ENCODE data around the gene DHX40. TPM values are rescaled to one million over a fixed set of nuclear protein-coding genes. Genes with fewer than 3 reads are reported as not detected.

The DHX40 gene
- total RNA-seq, 1 experiment from 2014 or later = 23.3 TPM

DNA sequence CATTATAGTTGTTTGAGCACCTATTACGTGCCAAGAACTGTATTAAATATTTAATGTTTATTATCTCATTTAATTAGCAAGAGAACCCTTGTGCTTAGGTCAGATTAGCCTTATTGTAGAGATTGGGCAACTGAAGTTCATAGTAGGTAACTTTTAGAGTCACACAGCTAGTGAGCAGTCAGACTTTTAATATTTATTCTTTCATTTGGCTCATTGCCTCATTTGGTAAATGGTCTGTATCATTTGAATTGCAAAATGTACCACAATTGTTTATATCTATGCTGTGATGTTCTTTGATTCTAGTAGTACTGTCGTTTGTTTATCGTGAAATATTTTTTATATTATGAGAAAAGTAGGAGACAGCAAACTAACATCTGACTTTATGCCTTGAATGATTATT, 61.9 kb downstream of the DHX40 start:
- no peak overlapping the region for H3K4me3 Mint-ChIP-seq (ENCODE audit: unreplicated experiment)
- H3K27me3 Mint-ChIP-seq (ENCODE audit: insufficient read depth, unreplicated experiment) = no peaks in the 10 kb centered on the region
- peaks cover 33% of the 10 kb centered on the region for H3K4me1 Mint-ChIP-seq (ENCODE audit: insufficient read depth, unreplicated experiment)
- intact Hi-C loops (cut with micrococcal nuclease) = no loop called here
- CTCF ChIA-PET = interaction anchor here (0.6 kb wide), 2 partner anchors 115 to 839 kb away, joined by 3 to 4 read pairs; no protein-coding TSS in a partner anchor
- no peak for DNase-seq (ENCODE audit: unreplicated experiment)
- POLR2A ChIA-PET = interaction anchor here (0.6 to 1.1 kb wide), 3 partner anchors 8 to 75 kb away, joined by 3 to 6 read pairs (median 3); partner anchors contain the start of gene CLTC
- no peaks in the 10 kb centered on the region for H3K9me3 Mint-ChIP-seq (ENCODE audit: unreplicated experiment)
- TF ChIP-seq, protein P1, sequence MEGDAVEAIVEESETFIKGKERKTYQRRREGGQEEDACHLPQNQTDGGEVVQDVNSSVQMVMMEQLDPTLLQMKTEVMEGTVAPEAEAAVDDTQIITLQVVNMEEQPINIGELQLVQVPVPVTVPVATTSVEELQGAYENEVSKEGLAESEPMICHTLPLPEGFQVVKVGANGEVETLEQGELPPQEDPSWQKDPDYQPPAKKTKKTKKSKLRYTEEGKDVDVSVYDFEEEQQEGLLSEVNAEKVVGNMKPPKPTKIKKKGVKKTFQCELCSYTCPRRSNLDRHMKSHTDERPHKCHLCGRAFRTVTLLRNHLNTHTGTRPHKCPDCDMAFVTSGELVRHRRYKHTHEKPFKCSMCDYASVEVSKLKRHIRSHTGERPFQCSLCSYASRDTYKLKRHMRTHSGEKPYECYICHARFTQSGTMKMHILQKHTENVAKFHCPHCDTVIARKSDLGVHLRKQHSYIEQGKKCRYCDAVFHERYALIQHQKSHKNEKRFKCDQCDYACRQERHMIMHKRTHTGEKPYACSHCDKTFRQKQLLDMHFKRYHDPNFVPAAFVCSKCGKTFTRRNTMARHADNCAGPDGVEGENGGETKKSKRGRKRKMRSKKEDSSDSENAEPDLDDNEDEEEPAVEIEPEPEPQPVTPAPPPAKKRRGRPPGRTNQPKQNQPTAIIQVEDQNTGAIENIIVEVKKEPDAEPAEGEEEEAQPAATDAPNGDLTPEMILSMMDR (IDR thresholded peaks at IDR 0.05; ENCODE audit: unreplicated experiment) = no peak
- peaks cover 25% of the 10 kb centered on the region for H3K36me3 Mint-ChIP-seq (ENCODE audit: insufficient read depth, unreplicated experiment)
- H3K27ac Mint-ChIP-seq (ENCODE audit: low read depth, unreplicated experiment) = no peak overlapping the region
- BruUV-seq (replicated peaks) = no TSS peak

DNA sequence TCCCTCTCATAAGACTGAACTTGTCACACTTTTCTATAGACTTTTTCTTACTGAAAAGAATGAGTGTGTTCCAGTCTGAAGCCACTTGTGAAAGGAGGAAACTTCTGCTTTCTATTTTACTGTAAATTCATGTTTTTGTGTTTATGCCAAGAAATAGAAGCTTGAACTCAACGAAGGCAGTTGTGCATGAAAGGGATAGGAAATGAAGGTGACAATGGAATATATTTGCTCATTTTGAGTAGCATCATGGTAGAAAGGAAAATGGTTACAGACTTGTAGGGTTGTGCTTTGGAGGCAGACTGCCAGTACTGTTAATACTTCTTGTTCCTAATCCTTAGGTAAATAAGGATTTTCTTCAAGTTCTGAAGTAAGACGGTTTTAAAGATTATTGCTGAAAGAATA, 62.4 kb downstream of the DHX40 start:
- DNase-seq (ENCODE audit: unreplicated experiment) = no peak
- Mint-ChIP-seq H3K4me1 (ENCODE audit: insufficient read depth, unreplicated experiment) (peaks cover 28% of the 10 kb centered on the region), H3K36me3 (ENCODE audit: insufficient read depth, unreplicated experiment) (peaks cover 25% of the 10 kb centered on the region), H3K27me3 (ENCODE audit: insufficient read depth, unreplicated experiment) (no peaks in the 10 kb centered on the region), H3K4me3 (ENCODE audit: unreplicated experiment) (no peak overlapping the region), H3K9me3 (ENCODE audit: unreplicated experiment) (no peaks in the 10 kb centered on the region), H3K27ac (ENCODE audit: low read depth, unreplicated experiment) (no peak overlapping the region)
- ChIA-PET POLR2A (interaction anchor here (0.6 to 1.2 kb wide), 4 partner anchors 9 to 75 kb away, joined by 3 to 6 read pairs (median 3); partner anchors contain the start of gene CLTC), CTCF (interaction anchor here (0.6 kb wide), 2 partner anchors 115 to 838 kb away, joined by 3 to 4 read pairs; no protein-coding TSS in a partner anchor)
- TF ChIP-seq, protein P1 (IDR thresholded peaks at IDR 0.05; ENCODE audit: unreplicated experiment) = no peak
- no TSS peak for BruUV-seq (replicated peaks)
- intact Hi-C loops (cut with micrococcal nuclease) = no loop called here

DNA sequence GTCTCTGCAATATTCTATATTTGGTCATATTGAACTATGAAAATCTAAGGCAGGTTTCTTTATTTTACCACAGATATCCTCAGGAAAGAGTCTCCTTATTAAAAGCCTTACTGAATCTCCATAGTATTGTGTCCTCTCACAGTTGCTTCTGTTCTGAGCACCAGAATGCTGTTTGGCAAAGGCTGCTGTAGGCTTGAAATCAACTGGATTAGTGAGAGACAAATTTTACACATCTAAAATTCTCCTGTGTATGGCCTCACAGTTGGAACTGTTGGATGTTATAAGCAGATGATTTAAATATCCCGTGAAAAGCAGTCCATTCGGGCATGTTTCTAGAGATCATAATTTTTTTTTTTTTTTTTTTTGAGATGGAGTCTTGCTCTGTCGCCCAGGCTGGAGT, 63.8 kb downstream of the DHX40 start:
- Mint-ChIP-seq H3K4me1 (ENCODE audit: insufficient read depth, unreplicated experiment) (peaks cover 23% of the 10 kb centered on the region), H3K36me3 (ENCODE audit: insufficient read depth, unreplicated experiment) (peaks cover 31% of the 10 kb centered on the region), H3K27ac (ENCODE audit: low read depth, unreplicated experiment) (no peak overlapping the region), H3K4me3 (ENCODE audit: unreplicated experiment) (no peak overlapping the region), H3K27me3 (ENCODE audit: insufficient read depth, unreplicated experiment) (no peaks in the 10 kb centered on the region), H3K9me3 (ENCODE audit: unreplicated experiment) (no peaks in the 10 kb centered on the region)
- CTCF ChIA-PET = no interaction called here
- intact Hi-C loops (cut with micrococcal nuclease) = no loop called here
- no TSS peak for BruUV-seq (replicated peaks)
- POLR2A ChIA-PET = no interaction called here
- TF ChIP-seq, protein P1 (IDR thresholded peaks at IDR 0.05; ENCODE audit: unreplicated experiment) = no peak
- DNase-seq (ENCODE audit: unreplicated experiment) = no peak

DNA sequence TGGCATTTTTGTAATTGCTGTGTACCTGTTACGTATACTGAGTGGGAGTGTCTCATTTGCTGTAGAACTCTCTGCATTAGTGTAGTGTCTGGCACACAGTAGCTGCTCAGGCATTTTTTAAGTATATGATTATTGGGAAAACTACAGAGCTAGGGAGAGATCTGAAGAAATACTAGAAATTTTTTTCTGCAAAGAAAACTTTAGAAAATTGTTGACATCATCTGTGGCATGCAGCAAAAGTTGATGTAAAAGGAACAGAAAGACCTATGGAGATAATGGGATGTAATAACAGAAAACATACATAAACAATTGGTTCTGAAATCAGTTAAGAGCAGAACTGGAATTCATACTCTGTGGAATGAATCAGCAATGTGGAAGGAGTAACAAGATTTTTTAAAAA, 65.9 kb downstream of the DHX40 start:
- Mint-ChIP-seq H3K27ac (ENCODE audit: low read depth, unreplicated experiment) (no peak overlapping the region), H3K27me3 (ENCODE audit: insufficient read depth, unreplicated experiment) (no peaks in the 10 kb centered on the region), H3K36me3 (ENCODE audit: insufficient read depth, unreplicated experiment) (peaks cover 36% of the 10 kb centered on the region), H3K9me3 (ENCODE audit: unreplicated experiment) (no peaks in the 10 kb centered on the region), H3K4me3 (ENCODE audit: unreplicated experiment) (no peak overlapping the region), H3K4me1 (ENCODE audit: insufficient read depth, unreplicated experiment) (peaks cover 18% of the 10 kb centered on the region)
- CTCF ChIA-PET = no interaction called here
- no peak for DNase-seq (ENCODE audit: unreplicated experiment)
- intact Hi-C loops (cut with micrococcal nuclease) = no loop called here
- BruUV-seq (replicated peaks) = no TSS peak
- TF ChIP-seq, protein P1 (IDR thresholded peaks at IDR 0.05; ENCODE audit: unreplicated experiment) = no peak
- POLR2A ChIA-PET = interaction anchor here (1.3 to 7.5 kb wide), 2 partner anchors 11 kb away, joined by 3 to 91 read pairs; partner anchors contain the start of gene CLTC

All from MCF 10A (cell line).